ENCODE data around the gene SORCS2. TPM values are rescaled to one million over a fixed set of nuclear protein-coding genes. Genes with fewer than 3 reads are reported as not detected.

The SORCS2 gene
- total and polyA plus RNA-seq, 2 of the 13 experiments (the other 11 are each of a cell fraction or from before 2014, with no cell fraction given), result 0.82 to 1.0 TPM

- TF ChIP-seq CEBPB (IDR thresholded peaks at IDR 0.05; ENCODE audit: borderline replicate concordance, low read depth, low read length) (peak; percentile 92), ZMYM2 (CRISPR knock-in tag; IDR thresholded peaks at IDR 0.05) (no peak), CCAR2 (optimal IDR thresholded peaks at IDR 0.05; ENCODE audit: low read depth, low read length) (no peak), ZNF232 (CRISPR knock-in tag; IDR thresholded peaks at IDR 0.05; ENCODE audit: borderline replicate concordance) (no peak), ZNF577 (CRISPR knock-in tag; IDR thresholded peaks at IDR 0.05; ENCODE audit: borderline replicate concordance, low read depth) (no peak), ARID5B (CRISPR knock-in tag; IDR thresholded peaks at IDR 0.05) (0 out of 2 replicates have a peak, but pooled peaks have one; percentile 14)
These were observed 454.2 kb downstream of the SORCS2 start (continued) for GRCh38 chr4:7646384-7647061.

- Histone ChIP-seq H4K20me1 (ENCODE audit: insufficient read depth, low read length) (no peaks in the 10 kb centered on the region), H3K4me2 (ENCODE audit: low read depth, low read length) (no peak overlapping the region), H3K27me3 (ENCODE audit: control insufficient read depth in 1 of 2, insufficient read depth in 2 of 2, low read length in 2 of 2) (no peaks in the 10 kb centered on the region), H3K79me2 (ENCODE audit: insufficient read depth, low read length) (no peaks in the 10 kb centered on the region), H3K4me3 (replicated peaks in 1 of 3; ENCODE audit: insufficient read depth in 1 of 3, low read depth in 2 of 3, low read length in 3 of 3) (no peak overlapping the region), H2AFZ (ENCODE audit: low read length) (no peak overlapping the region), H3K36me3 (replicated peaks in 1 of 2; ENCODE audit: control insufficient read depth in 1 of 2, insufficient read depth in 2 of 2, low read length in 2 of 2) (no peaks in the 10 kb centered on the region), H3K9me3 (ENCODE audit: low read length) (no peaks in the 10 kb centered on the region), H3K9ac (ENCODE audit: insufficient read depth, low read depth, low read length) (no peak overlapping the region), H3K4me1 (ENCODE audit: insufficient read depth, low read length) (peaks cover 45% of the 10 kb centered on the region), H3K27ac (ENCODE audit: extremely low read length, insufficient read depth, low read length) (no peak overlapping the region)
- intact Hi-C loops (cut with micrococcal nuclease; ENCODE audit: unreplicated experiment), result no loop called here
- in situ Hi-C loops (cut with HindIII; ENCODE audit: extremely low pct_ligation_motif_present, low pct_unique_long_range_greater_than_20kb), result no loop called here
- ATAC-seq (no peak), DNase-seq (ENCODE audit: low spot score) (no peak), FAIRE-seq (no peak)
- 91% methylated on average over 10 of the region's 10 CpGs for WGBS (ENCODE audit: low lambda C conversion rate)
- POLR2A ChIA-PET, result interaction anchor here (1.6 to 3.7 kb wide), 3 partner anchors 8 to 27 kb away, joined by 9 to 18 read pairs (median 9); no protein-coding TSS in a partner anchor
- BruUV-seq (replicated peaks), result no TSS peak
- CTCF ChIA-PET (ENCODE audit: low intra/inter-chr PET ratio, low total read pairs), result no interaction called here
- TF ChIP-seq ASH2L (IDR thresholded peaks at IDR 0.05; ENCODE audit: insufficient read length, low read depth, low read length), result no peak
- TF ChIP-seq ZNF362 (CRISPR knock-in tag; IDR thresholded peaks at IDR 0.05; ENCODE audit: borderline replicate concordance), result no peak
- no peak for TF ChIP-seq NKX3-1 (CRISPR knock-in tag; IDR thresholded peaks at IDR 0.05)
- TF ChIP-seq THYN1 (CRISPR knock-in tag; IDR thresholded peaks at IDR 0.05; ENCODE audit: borderline replicate concordance, low read depth), result no peak
- no peak for TF ChIP-seq GRHL1 (CRISPR knock-in tag; conservative IDR thresholded peaks at IDR 0.05)
- no peak for TF ChIP-seq DPF2 (CRISPR knock-in tag; IDR thresholded peaks at IDR 0.05; ENCODE audit: borderline replicate concordance, low read depth)
These were observed 454.8 kb downstream of the SORCS2 start for GRCh38 chr4:7647186-7647585.
